Endothelial cell of umbilical vein (primary cell): ENCODE measurements around the gene OCA2. TPM values are rescaled to one million over a fixed set of nuclear protein-coding genes. Genes with fewer than 3 reads are reported as not detected.

Experiments used
- BruUV-seq: library from RNA; stranded (reverse); fragments of 400-500 nt; replicated peaks from 2 replicates; lab custom pipeline; 2021; lab: Mats Ljungman, UMichigan
- CTCF ChIA-PET: fragments of 300-600, 350-600 bp; sonication (Branson Sonifier 250); formaldehyde crosslinking; loops from one replicate; lab custom pipeline; 2021; ENCODE audit warnings: antibody characterized with exemption, inconsistent platforms; lab: Charles Lee
- POLR2A ChIA-PET: fragments of 300-600, 350-600 bp; sonication (Branson Sonifier 250); formaldehyde crosslinking; loops from one replicate; lab custom pipeline; 2021; ENCODE audit warnings: antibody characterized with exemption, inconsistent platforms; lab: Charles Lee
- DNase-seq: peaks from one replicate; pipeline ENCODE4 v3.0.0-alpha.2; 2011; ENCODE audit warnings: low read depth, low spot score
- FAIRE-seq: peaks from 2 replicates; lab custom pipeline; 2011; peaks lifted over from hg19 to GRCh38; lab: Jason Lieb, UNC
- H2AFZ ChIP-seq: 2 replicates; pipeline ENCODE4 v1.6.0; 2012; ENCODE audit warnings: low read depth, low read length, control low read depth, inconsistent platforms
- H3K27ac ChIP-seq: 2 replicates; pipeline ENCODE4 v1.5.1; 2011; ENCODE audit warnings: low read depth, mild to moderate bottlenecking, control low read depth, low read length, moderate library complexity; ENCODE audit not compliant: insufficient read depth
- H3K27me3 ChIP-seq, 2 experiments: 2 replicates each; pipeline versions ENCODE4 v1.6.0 to v1.6.1; 2011; ENCODE audit warnings: low read length in 2 of 2, mixed read lengths in 1 of 2; ENCODE audit not compliant: control insufficient read depth in 2 of 2, insufficient read depth in 2 of 2
- H3K36me3 ChIP-seq, 2 experiments: 2 replicates in 1 of 2; 3 replicates in 1 of 2; pipeline ENCODE4 v1.5.1; 2011; ENCODE audit warnings: low read length in 2 of 2, mild to moderate bottlenecking in 1 of 2, moderate library complexity in 1 of 2; ENCODE audit not compliant: control insufficient read depth in 2 of 2, insufficient read depth in 2 of 2; ENCODE audit errors: extremely low read depth in 1 of 2
- H3K4me1 ChIP-seq: 3 replicates; pipeline ENCODE4 v1.5.1; 2011; ENCODE audit warnings: mild to moderate bottlenecking, low read length; ENCODE audit not compliant: control insufficient read depth, insufficient read depth; ENCODE audit errors: extremely low read depth
- H3K4me2 ChIP-seq: 2 replicates; pipeline ENCODE4 v1.6.1; 2011; ENCODE audit warnings: low read length, control low read depth, mixed read lengths; ENCODE audit not compliant: insufficient read depth
- H3K4me3 ChIP-seq, 3 experiments: fragments of 200-600 bp in 1 of 3; sonication (generic), shearing (Covaris generic) in 1 of 3; replicated peaks in 1 of 3; 2 replicates each; pipeline ENCODE4 v1.5.1; 2011 to 2016; ENCODE audit warnings: control low read depth in 3 of 3, low read length in 3 of 3, mild to moderate bottlenecking in 2 of 3, inconsistent platforms in 1 of 3, low read depth in 1 of 3, moderate library complexity in 1 of 3; ENCODE audit not compliant: insufficient read depth in 1 of 3
- H3K79me2 ChIP-seq: 2 replicates; pipeline ENCODE4 v1.6.0; 2012; ENCODE audit warnings: low read length, inconsistent platforms; ENCODE audit not compliant: control insufficient read depth, insufficient read depth
- H3K9ac ChIP-seq: replicated peaks from 2 replicates; pipeline ENCODE3; 2011; ENCODE audit warnings: low read length, control low read depth; ENCODE audit not compliant: insufficient read depth; ENCODE audit errors: extremely low read depth
- H3K9me1 ChIP-seq: replicated peaks from 3 replicates; pipeline ENCODE4 v1.6.0; 2011; ENCODE audit warnings: mild to moderate bottlenecking, low read length; ENCODE audit not compliant: control insufficient read depth, insufficient read depth; ENCODE audit errors: extremely low read depth
- H3K9me3 ChIP-seq: replicated peaks from 2 replicates; pipeline ENCODE4 v1.5.1; 2012; ENCODE audit warnings: low read length, inconsistent platforms; ENCODE audit not compliant: control insufficient read depth, insufficient read depth
- H4K20me1 ChIP-seq: replicated peaks from 2 replicates; pipeline ENCODE3; 2011; ENCODE audit warnings: mild to moderate bottlenecking, low read length; ENCODE audit not compliant: control insufficient read depth, insufficient read depth; ENCODE audit errors: extremely low read depth
- EZH2 ChIP-seq: IDR thresholded peaks from 2 replicates; pipeline ENCODE4 v1.6.1; 2012; ENCODE audit warnings: borderline replicate concordance, low read depth, mild to moderate bottlenecking, moderate library complexity, low read length, inconsistent platforms; ENCODE audit not compliant: severe bottlenecking
- FOS ChIP-seq: IDR thresholded peaks from 2 replicates; pipeline ENCODE4 v1.6.1; 2011; ENCODE audit warnings: mild to moderate bottlenecking, low read length, moderate library complexity, borderline replicate concordance; ENCODE audit not compliant: insufficient read depth
- GATA2 ChIP-seq: IDR thresholded peaks from 2 replicates; pipeline ENCODE4 v1.7.0; 2011; ENCODE audit warnings: low read depth, mild to moderate bottlenecking, moderate library complexity, mixed read lengths, low read length; ENCODE audit not compliant: insufficient read length, insufficient read depth
- JUN ChIP-seq: IDR thresholded peaks from 2 replicates; pipeline ENCODE4 v1.6.1; 2011; ENCODE audit warnings: borderline replicate concordance, low read depth; ENCODE audit not compliant: insufficient read length, insufficient read depth
- MYC ChIP-seq: IDR thresholded peaks from one replicate; pipeline ENCODE4 v1.6.1; 2011; ENCODE audit warnings: mild to moderate bottlenecking, low read depth, low read length
- POLR2A ChIP-seq: IDR thresholded peaks from 2 replicates; pipeline ENCODE4 v1.6.1; 2012; ENCODE audit warnings: low read depth, mild to moderate bottlenecking, control low read depth, low read length
- POLR2AphosphoS5 ChIP-seq: IDR thresholded peaks from 2 replicates; pipeline ENCODE4 v1.6.1; 2012; ENCODE audit warnings: low read depth, mild to moderate bottlenecking, control low read depth, low read length, moderate library complexity; ENCODE audit not compliant: insufficient read depth
- dilution Hi-C: fragments of 300-500 bp; cut with MboI; formaldehyde crosslinking; loops from one replicate; pipeline ENCODE4 v1.15.0; 2019; ENCODE audit warnings: low sequenced_read_pairs; ENCODE audit not compliant: extremely low pct_ligation_motif_present
- intact Hi-C: fragments of 100-400 bp; cut with micrococcal nuclease; formaldehyde crosslinking; loops from one replicate; pipeline ENCODE4 v1.10.0; 2022
- polyA plus RNA-seq, 4 experiments: library from polyadenylated mRNA; depleted of rRNA in 3 of 4; stranded (reverse) in 3 of 4; unstranded in 1 of 4; fragments of >200 nt; gene quantifications; 2 replicates each; pipeline versions ENCODE4 v1.2.1 to v1.2.3, GENCODE V29; 2011 to 2012; ENCODE audit warnings: missing spikeins in 1 of 4
- total RNA-seq: library from RNA; stranded (reverse); gene quantifications from 2 replicates; pipeline ENCODE4 v1.2.3, GENCODE V29; 2021
- TF ChIP-seq, protein P1 (sequence below): IDR thresholded peaks from 2 replicates; pipeline ENCODE4 v1.6.1; 2011; ENCODE audit not compliant: insufficient read depth, insufficient read length
- TF ChIP-seq, protein P2 (sequence below), 2 donors: IDR thresholded peaks; 1 replicate in 1 of 2; 2 replicates in 1 of 2; pipeline ENCODE4 v1.5.1; 2011; ENCODE audit warnings: low read length in 2 of 2, mild to moderate bottlenecking in 2 of 2, moderate library complexity in 2 of 2, control low read depth in 1 of 2, inconsistent platforms in 1 of 2, low read depth in 1 of 2; ENCODE audit not compliant: insufficient read depth in 1 of 2; ENCODE audit errors: extremely low read depth in 1 of 2

Gene OCA2
- total and polyA plus RNA-seq, 2 donors (not counting 3 experiments of a cell fraction or from before 2014, with no cell fraction given) = not detected

DNA sequence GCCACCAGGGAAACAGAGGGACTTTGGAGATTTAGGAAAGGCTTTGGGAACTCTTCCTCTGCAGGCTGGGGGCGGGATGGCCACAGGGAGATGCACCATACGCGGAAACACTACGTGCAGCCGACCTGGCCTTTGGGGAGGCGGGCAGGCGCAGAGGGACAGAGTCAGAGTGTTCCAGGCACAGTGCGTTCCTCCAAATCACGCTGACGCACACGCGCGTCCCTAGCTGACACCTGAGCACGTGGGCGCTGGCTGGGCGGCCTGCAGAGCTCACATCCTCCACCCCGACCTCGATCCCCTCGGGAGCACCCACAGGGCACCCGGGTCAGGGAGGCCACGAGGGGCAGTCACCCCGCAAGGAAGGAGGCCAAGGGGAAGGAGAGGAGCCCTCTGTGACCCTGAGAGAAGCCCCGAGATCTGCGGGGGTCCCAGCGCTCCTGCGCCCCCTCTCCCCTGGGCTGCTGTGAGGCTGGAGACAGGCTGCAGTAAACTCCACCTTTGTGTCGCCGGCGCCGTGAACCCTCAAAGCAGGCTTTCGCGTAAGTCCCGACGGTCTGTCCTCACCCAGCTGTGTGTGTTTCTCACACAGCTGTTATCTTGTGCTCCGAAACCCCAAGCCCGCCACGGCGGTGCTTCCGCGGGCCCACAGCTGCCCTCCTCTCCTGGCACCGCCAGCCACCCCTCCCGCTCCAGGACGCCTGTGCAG, 196.3 kb downstream of the OCA2 start:
- FAIRE-seq = no peak
- CTCF ChIA-PET = no interaction called here

More for the DNA sequence above, 196.3 kb downstream of the OCA2 start:
- Histone ChIP-seq H3K9me3 (peaks cover 4% of the 10 kb centered on the region), H3K4me2 (no peak overlapping the region), H3K36me3 (no peaks in the 10 kb centered on the region), H3K9me1 (no peaks in the 10 kb centered on the region), H4K20me1 (no peaks in the 10 kb centered on the region), H3K27ac (no peak overlapping the region), H3K9ac (no peak overlapping the region), H3K4me3 (no peak overlapping the region), H3K27me3 (no peaks in the 10 kb centered on the region), H3K79me2 (no peaks in the 10 kb centered on the region), H3K4me1 (no peaks in the 10 kb centered on the region), H2AFZ (no peak overlapping the region)
- BruUV-seq = no TSS peak
- POLR2A ChIA-PET = no interaction called here
- intact Hi-C loops (no loop called here), dilution Hi-C loops (no loop called here)
- no peak for DNase-seq
- TF ChIP-seq POLR2A = no peak
- no peak for TF ChIP-seq JUN
- no peak for TF ChIP-seq POLR2AphosphoS5
- TF ChIP-seq, protein P1, sequence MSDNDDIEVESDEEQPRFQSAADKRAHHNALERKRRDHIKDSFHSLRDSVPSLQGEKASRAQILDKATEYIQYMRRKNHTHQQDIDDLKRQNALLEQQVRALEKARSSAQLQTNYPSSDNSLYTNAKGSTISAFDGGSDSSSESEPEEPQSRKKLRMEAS = no peak
- TF ChIP-seq, protein P2, sequence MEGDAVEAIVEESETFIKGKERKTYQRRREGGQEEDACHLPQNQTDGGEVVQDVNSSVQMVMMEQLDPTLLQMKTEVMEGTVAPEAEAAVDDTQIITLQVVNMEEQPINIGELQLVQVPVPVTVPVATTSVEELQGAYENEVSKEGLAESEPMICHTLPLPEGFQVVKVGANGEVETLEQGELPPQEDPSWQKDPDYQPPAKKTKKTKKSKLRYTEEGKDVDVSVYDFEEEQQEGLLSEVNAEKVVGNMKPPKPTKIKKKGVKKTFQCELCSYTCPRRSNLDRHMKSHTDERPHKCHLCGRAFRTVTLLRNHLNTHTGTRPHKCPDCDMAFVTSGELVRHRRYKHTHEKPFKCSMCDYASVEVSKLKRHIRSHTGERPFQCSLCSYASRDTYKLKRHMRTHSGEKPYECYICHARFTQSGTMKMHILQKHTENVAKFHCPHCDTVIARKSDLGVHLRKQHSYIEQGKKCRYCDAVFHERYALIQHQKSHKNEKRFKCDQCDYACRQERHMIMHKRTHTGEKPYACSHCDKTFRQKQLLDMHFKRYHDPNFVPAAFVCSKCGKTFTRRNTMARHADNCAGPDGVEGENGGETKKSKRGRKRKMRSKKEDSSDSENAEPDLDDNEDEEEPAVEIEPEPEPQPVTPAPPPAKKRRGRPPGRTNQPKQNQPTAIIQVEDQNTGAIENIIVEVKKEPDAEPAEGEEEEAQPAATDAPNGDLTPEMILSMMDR (IDR thresholded peaks at IDR 0.05; ENCODE audit: extremely low read depth in 1 of 2, insufficient read depth in 1 of 2, low read depth in 1 of 2, low read length in 2 of 2) = no peak
- no peak for TF ChIP-seq GATA2
- no peak for TF ChIP-seq EZH2
- TF ChIP-seq FOS = no peak
- TF ChIP-seq MYC = no peak
